Measurements from ENCODE around the gene GBGT1. TPM values are rescaled to one million over a fixed set of nuclear protein-coding genes. Genes with fewer than 3 reads are reported as not detected.

Gene GBGT1
- total RNA-seq, 4 donors from 2014 or later = 3.6 to 13.5 (median 5.3) TPM

- peak in 1 of 2 donors; percentile 94 for DNase-seq (ENCODE audit: low spot score in 2 of 2)
- intact Hi-C loops (cut with DNase I; ENCODE audit: low total_unique reads) = loop anchor here (5.0 kb wide), 1 partner anchor 105 kb away; no protein-coding TSS in a partner anchor
- WGBS, 2 donors = 34 to 35% methylated on average over 10 to 15 of the region's 16 CpGs
- no peak overlapping the region for H3K4me3 ChIP-seq (ENCODE audit: low read depth, poor library complexity, severe bottlenecking)
- TF ChIP-seq CTCF (IDR thresholded peaks at IDR 0.05) (no peak), POLR2A (IDR thresholded peaks at IDR 0.05) (no peak)
These were observed 21.7 kb downstream of the GBGT1 start for GRCh38 chr9:133141833-133142595.

GRCh38 chr9:133140606-133141005 lies 23.1 kb downstream of the GBGT1 start:
- intact Hi-C loops (cut with DNase I; ENCODE audit: low total_unique reads) = loop anchor here (5.0 kb wide), 1 partner anchor 103 kb away; no protein-coding TSS in a partner anchor
- no peak for DNase-seq (ENCODE audit: low spot score in 2 of 2)
- no peak for TF ChIP-seq CTCF (IDR thresholded peaks at IDR 0.05)
- TF ChIP-seq POLR2A (IDR thresholded peaks at IDR 0.05) = no peak
- no peak overlapping the region for H3K4me3 ChIP-seq (ENCODE audit: low read depth, poor library complexity, severe bottlenecking)
- 70 to 75% methylated on average over 12 to 13 of the region's 14 CpGs for WGBS, 2 donors

- TF ChIP-seq POLR2A (IDR thresholded peaks at IDR 0.05) (no peak), CTCF (IDR thresholded peaks at IDR 0.05) (no peak)
- H3K4me3 ChIP-seq (ENCODE audit: low read depth, poor library complexity, severe bottlenecking) = no peak overlapping the region
- WGBS, 2 donors = 69 to 75% methylated on average over 4 of the region's 4 CpGs
- intact Hi-C loops (cut with DNase I; ENCODE audit: low total_unique reads) = loop anchor here (5.0 kb wide), 1 partner anchor 103 kb away; no protein-coding TSS in a partner anchor
- no peak for DNase-seq (ENCODE audit: low spot score in 2 of 2)
These were observed 23.6 kb downstream of the GBGT1 start for GRCh38 chr9:133140174-133140505.

- 70 to 73% methylated on average over 18 to 24 of the region's 24 CpGs for WGBS, 2 donors
- no peak overlapping the region for H3K4me3 ChIP-seq (ENCODE audit: low read depth, poor library complexity, severe bottlenecking)
- intact Hi-C loops (cut with DNase I; ENCODE audit: low total_unique reads) = loop anchor here (5.0 kb wide), 1 partner anchor 102 kb away; no protein-coding TSS in a partner anchor
- DNase-seq (ENCODE audit: low spot score in 2 of 2) = no peak
- TF ChIP-seq POLR2A (IDR thresholded peaks at IDR 0.05) = no peak
- TF ChIP-seq CTCF (IDR thresholded peaks at IDR 0.05) = no peak
These were observed 24.2 kb downstream of the GBGT1 start for GRCh38 chr9:133139246-133140173.

- WGBS, 2 donors = 60 to 63% methylated on average over 16 of the region's 16 CpGs
- no peak overlapping the region for H3K4me3 ChIP-seq (ENCODE audit: low read depth, poor library complexity, severe bottlenecking)
- TF ChIP-seq POLR2A (IDR thresholded peaks at IDR 0.05) (no peak), CTCF (IDR thresholded peaks at IDR 0.05) (no peak)
- no peak for DNase-seq (ENCODE audit: low spot score in 2 of 2)
- intact Hi-C loops (cut with DNase I; ENCODE audit: low total_unique reads) = no loop called here
These were observed 26.1 kb downstream of the GBGT1 start for GRCh38 chr9:133137451-133138231.
